HL-60 (cell line): ENCODE data around the gene CPA2.

Experiments used
- DNase-seq, 2 experiments: peaks; one replicate each; pipeline ENCODE4 v3.0.0-alpha.2; 2010 to 2020; ENCODE audit warnings: low read depth in 1 of 2, low spot score in 1 of 2
- H3K27ac ChIP-seq: fragments of 250-450 bp; sonication (Bioruptor Pico); replicated peaks from 2 replicates; pipeline ENCODE4 v1.5.1; 2020; ENCODE audit warnings: mild to moderate bottlenecking, moderate library complexity
- H3K27me3 ChIP-seq: fragments of 250-450 bp; sonication (Bioruptor Pico); 2 replicates; pipeline ENCODE4 v1.5.1; 2021; ENCODE audit warnings: mild to moderate bottlenecking, moderate library complexity; ENCODE audit not compliant: insufficient read depth, poor library complexity, severe bottlenecking
- H3K4me3 ChIP-seq: replicated peaks from 2 replicates; pipeline ENCODE4 v1.5.1; 2011; ENCODE audit warnings: mild to moderate bottlenecking, control low read depth, low read length; ENCODE audit not compliant: insufficient read depth
- GABPA ChIP-seq: IDR thresholded peaks from 2 replicates; pipeline ENCODE4 v1.6.1; 2012; ENCODE audit warnings: low read depth
- POLR2AphosphoS5 ChIP-seq: IDR thresholded peaks from 2 replicates; pipeline ENCODE4 v1.6.1; 2012; ENCODE audit warnings: low read depth
- SPI1 ChIP-seq: IDR thresholded peaks from 2 replicates; pipeline ENCODE4 v1.6.1; 2012; ENCODE audit warnings: low read depth, mild to moderate bottlenecking, borderline replicate concordance
- TF ChIP-seq, protein P1 (sequence below): IDR thresholded peaks from 2 replicates; pipeline ENCODE4 v1.6.1; 2012; ENCODE audit warnings: low read depth; ENCODE audit not compliant: insufficient replicate concordance
- TF ChIP-seq, protein P2 (sequence below): IDR thresholded peaks from one replicate; pipeline ENCODE4 v1.5.1; 2011; ENCODE audit warnings: low read length, control low read depth, inconsistent platforms; ENCODE audit not compliant: insufficient read depth

CPA2 gene

DNA sequence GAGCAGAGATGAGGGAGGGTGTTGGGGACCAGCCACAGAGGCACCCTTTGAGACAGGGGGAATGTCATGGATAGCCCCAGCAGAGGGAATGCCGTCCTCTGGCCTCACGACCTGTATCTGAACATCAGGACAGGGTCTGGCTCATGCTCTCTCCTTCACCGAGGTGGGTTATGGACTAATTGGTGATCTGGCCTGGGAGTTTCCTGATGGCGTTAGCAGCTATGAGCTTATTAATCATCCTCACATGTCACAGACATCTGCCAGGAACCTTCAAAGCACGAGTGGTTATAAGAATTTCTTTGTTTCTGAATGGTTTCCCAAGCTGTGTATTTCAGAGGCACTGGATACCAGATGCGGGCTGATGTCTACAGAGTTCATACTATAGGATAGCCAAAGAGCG lies 33.2 kb downstream of the CPA2 start:
- no peak for DNase-seq
- H3K27ac ChIP-seq, result no peak overlapping the region
- TF ChIP-seq POLR2AphosphoS5, result no peak
- no peak for TF ChIP-seq SPI1
- TF ChIP-seq GABPA, result no peak
- TF ChIP-seq, protein P1, sequence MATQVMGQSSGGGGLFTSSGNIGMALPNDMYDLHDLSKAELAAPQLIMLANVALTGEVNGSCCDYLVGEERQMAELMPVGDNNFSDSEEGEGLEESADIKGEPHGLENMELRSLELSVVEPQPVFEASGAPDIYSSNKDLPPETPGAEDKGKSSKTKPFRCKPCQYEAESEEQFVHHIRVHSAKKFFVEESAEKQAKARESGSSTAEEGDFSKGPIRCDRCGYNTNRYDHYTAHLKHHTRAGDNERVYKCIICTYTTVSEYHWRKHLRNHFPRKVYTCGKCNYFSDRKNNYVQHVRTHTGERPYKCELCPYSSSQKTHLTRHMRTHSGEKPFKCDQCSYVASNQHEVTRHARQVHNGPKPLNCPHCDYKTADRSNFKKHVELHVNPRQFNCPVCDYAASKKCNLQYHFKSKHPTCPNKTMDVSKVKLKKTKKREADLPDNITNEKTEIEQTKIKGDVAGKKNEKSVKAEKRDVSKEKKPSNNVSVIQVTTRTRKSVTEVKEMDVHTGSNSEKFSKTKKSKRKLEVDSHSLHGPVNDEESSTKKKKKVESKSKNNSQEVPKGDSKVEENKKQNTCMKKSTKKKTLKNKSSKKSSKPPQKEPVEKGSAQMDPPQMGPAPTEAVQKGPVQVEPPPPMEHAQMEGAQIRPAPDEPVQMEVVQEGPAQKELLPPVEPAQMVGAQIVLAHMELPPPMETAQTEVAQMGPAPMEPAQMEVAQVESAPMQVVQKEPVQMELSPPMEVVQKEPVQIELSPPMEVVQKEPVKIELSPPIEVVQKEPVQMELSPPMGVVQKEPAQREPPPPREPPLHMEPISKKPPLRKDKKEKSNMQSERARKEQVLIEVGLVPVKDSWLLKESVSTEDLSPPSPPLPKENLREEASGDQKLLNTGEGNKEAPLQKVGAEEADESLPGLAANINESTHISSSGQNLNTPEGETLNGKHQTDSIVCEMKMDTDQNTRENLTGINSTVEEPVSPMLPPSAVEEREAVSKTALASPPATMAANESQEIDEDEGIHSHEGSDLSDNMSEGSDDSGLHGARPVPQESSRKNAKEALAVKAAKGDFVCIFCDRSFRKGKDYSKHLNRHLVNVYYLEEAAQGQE, result no peak
- peaks cover 2% of the 10 kb centered on the region for H3K27me3 ChIP-seq
- no peak overlapping the region for H3K4me3 ChIP-seq

DNA sequence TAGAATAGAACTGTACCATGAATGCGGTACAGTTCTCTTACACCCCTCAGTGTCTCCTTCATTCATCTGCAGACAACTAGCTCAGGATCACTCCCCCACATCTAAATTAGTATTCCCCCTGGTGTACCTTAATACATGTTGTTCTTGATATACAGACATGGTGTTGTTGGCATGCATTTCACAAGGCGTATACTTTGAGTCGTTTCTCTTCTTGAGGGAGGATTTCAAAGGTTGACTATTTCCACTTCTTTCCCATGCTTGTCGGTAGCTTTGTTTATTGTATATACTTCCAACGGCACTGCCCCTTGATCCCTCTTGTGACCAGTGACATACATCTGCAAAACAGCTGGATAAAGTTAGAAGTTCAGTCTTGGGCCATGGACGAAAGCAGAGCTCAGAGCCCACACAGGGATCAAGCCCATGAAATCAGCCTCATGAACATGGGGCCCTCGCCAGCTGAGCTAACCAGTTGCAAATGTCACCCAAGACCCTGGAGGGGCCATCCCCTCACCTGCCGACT lies 34.9 kb downstream of the CPA2 start:
- no peak overlapping the region for H3K4me3 ChIP-seq
- no peak for DNase-seq
- TF ChIP-seq POLR2AphosphoS5 (no peak), SPI1 (no peak), GABPA (no peak)
- TF ChIP-seq, protein P1, result no peak
- TF ChIP-seq, protein P2, sequence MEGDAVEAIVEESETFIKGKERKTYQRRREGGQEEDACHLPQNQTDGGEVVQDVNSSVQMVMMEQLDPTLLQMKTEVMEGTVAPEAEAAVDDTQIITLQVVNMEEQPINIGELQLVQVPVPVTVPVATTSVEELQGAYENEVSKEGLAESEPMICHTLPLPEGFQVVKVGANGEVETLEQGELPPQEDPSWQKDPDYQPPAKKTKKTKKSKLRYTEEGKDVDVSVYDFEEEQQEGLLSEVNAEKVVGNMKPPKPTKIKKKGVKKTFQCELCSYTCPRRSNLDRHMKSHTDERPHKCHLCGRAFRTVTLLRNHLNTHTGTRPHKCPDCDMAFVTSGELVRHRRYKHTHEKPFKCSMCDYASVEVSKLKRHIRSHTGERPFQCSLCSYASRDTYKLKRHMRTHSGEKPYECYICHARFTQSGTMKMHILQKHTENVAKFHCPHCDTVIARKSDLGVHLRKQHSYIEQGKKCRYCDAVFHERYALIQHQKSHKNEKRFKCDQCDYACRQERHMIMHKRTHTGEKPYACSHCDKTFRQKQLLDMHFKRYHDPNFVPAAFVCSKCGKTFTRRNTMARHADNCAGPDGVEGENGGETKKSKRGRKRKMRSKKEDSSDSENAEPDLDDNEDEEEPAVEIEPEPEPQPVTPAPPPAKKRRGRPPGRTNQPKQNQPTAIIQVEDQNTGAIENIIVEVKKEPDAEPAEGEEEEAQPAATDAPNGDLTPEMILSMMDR, result no peak
- H3K27me3 ChIP-seq, result peaks cover 2% of the 10 kb centered on the region
- H3K27ac ChIP-seq, result no peak overlapping the region

DNA sequence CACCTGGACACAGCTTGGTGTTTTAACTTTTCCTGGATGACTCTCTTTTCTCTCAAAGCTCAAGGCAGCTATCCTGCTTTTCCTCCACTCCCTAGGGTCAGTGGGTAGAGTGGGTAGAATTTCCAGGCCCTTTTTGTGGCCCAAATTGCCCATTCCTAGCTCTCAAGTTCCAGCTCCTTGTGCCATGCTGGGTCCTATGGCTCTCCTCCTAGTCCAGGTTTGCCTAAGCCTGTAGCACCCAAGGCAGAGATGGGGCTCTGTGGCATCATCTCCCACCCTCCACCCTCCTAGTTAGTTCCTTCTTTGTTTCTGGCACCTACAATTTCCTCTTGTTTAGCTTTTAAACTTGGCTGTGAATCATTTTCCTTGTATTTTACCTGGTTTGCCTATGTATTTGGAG lies 36.0 kb downstream of the CPA2 start:
- DNase-seq, result no peak
- no peak overlapping the region for H3K4me3 ChIP-seq
- peaks cover 2% of the 10 kb centered on the region for H3K27me3 ChIP-seq
- no peak overlapping the region for H3K27ac ChIP-seq
- TF ChIP-seq POLR2AphosphoS5, result no peak
- TF ChIP-seq, protein P1, result no peak
- TF ChIP-seq SPI1, result no peak
- TF ChIP-seq GABPA, result no peak
- TF ChIP-seq, protein P2, result no peak

DNA sequence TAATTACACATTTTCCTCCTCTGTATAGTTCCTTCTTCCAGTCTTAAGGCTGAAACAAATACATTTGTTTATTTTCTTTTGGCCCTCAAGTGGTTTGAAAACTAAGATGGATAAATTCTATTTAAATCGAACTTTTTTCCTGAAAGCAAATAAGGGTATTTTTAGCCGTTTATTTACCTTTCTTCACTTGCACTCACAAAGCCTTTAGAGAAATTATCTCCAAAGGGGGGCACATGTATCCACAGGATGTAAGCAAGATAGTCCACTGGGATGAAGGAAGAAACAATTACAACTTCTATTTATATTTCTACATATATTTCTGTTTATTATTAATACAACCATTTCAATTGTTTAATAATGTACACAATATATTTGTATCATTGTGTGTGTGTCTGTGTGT lies 36.5 kb downstream of the CPA2 start:
- no peak for DNase-seq
- TF ChIP-seq, protein P2, result no peak
- TF ChIP-seq, protein P1, result no peak
- TF ChIP-seq POLR2AphosphoS5 (no peak), GABPA (no peak), SPI1 (no peak)
- no peak overlapping the region for H3K4me3 ChIP-seq
- H3K27me3 ChIP-seq, result peaks cover 2% of the 10 kb centered on the region
- H3K27ac ChIP-seq, result no peak overlapping the region
